LNCaP clone FGC (cell line): ENCODE results near the gene ZSCAN18.

ENCODE experiments used
- DNase-seq: peaks from one replicate; pipeline ENCODE4 v3.0.0-alpha.2; 2011; ENCODE audit warnings: low read depth
- H3K4me3 ChIP-seq: 2 replicates; pipeline ENCODE4 v1.5.1; 2011; ENCODE audit warnings: mild to moderate bottlenecking, low read depth, low read length, control low read depth
- TF ChIP-seq, protein P1 (sequence below): IDR thresholded peaks from 2 replicates; pipeline ENCODE4 v1.5.1; 2012; ENCODE audit warnings: mild to moderate bottlenecking; ENCODE audit not compliant: control insufficient read depth, insufficient read depth; ENCODE audit errors: extremely low read depth

The ZSCAN18 gene

DNA sequence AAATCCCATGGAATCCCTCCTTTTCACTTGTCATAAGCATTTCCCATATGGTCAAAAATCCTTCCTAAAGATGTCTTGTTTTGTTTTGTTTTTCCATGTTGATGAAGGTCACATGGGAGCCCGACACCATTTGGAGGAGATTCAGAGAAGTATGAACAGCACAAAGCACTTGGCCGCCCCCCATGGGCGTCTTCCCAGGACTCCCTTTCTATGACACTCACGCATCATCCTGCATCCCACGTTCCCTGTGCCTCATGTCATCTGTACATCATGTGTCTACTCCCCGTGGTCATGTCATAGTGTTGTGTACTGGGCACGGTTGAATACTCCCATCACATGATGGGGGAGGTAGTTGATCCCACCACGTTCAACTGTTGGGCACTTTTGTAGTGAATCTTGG is 62.2 kb downstream of the ZSCAN18 start:
- no peak overlapping the region for H3K4me3 ChIP-seq
- no peak for DNase-seq
- TF ChIP-seq, protein P1, sequence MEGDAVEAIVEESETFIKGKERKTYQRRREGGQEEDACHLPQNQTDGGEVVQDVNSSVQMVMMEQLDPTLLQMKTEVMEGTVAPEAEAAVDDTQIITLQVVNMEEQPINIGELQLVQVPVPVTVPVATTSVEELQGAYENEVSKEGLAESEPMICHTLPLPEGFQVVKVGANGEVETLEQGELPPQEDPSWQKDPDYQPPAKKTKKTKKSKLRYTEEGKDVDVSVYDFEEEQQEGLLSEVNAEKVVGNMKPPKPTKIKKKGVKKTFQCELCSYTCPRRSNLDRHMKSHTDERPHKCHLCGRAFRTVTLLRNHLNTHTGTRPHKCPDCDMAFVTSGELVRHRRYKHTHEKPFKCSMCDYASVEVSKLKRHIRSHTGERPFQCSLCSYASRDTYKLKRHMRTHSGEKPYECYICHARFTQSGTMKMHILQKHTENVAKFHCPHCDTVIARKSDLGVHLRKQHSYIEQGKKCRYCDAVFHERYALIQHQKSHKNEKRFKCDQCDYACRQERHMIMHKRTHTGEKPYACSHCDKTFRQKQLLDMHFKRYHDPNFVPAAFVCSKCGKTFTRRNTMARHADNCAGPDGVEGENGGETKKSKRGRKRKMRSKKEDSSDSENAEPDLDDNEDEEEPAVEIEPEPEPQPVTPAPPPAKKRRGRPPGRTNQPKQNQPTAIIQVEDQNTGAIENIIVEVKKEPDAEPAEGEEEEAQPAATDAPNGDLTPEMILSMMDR = no peak

- TF ChIP-seq, protein P1 = no peak
- DNase-seq = no peak
- H3K4me3 ChIP-seq = no peak overlapping the region
Measured at GRCh38 chr19:58034477-58034793, 63.6 kb downstream of the ZSCAN18 start.
